Activated T-cell treated with anti-CD3 and anti-CD28 coated beads, Interleukin-2, amount 50 U/mL, for 72 hours (primary cell): ENCODE measurements around the gene MGST1. TPM values are rescaled to one million over a fixed set of nuclear protein-coding genes. Genes with fewer than 3 reads are reported as not detected.

Experiments
- ATAC-seq, 2 donors: fragments of 150-1000 bp; cut with Tn5 transposase; replicated peaks in 1 of 2; 2 replicates each; pipeline ENCODE4 v1.10.0; 2021; ENCODE audit warnings: moderate library complexity in 2 of 2, mild to moderate bottlenecking in 1 of 2
- DNase-seq, 2 donors: peaks; one replicate each; pipeline ENCODE4 v3.0.0; 2021 to 2022; ENCODE audit warnings: mixed read lengths in 1 of 2
- H3K27ac Mint-ChIP-seq: one replicate; pipeline ENCODE4 v1.8.0; 2022; ENCODE audit warnings: mild to moderate bottlenecking, moderate library complexity, mixed read lengths
- H3K27me3 Mint-ChIP-seq: one replicate; pipeline ENCODE4 v1.8.0; 2022; ENCODE audit warnings: low read depth, mixed read lengths
- H3K36me3 Mint-ChIP-seq, 2 donors: one replicate each; pipeline ENCODE4 v1.8.0; 2022; ENCODE audit warnings: mixed read lengths in 2 of 2, mild to moderate bottlenecking in 1 of 2; ENCODE audit not compliant: insufficient read depth in 2 of 2
- H3K4me1 Mint-ChIP-seq: one replicate; pipeline ENCODE4 v1.8.0; 2022; ENCODE audit warnings: low read depth, mixed read lengths
- H3K4me3 Mint-ChIP-seq, 2 donors: one replicate each; pipeline ENCODE4 v1.8.0; 2022; ENCODE audit warnings: mild to moderate bottlenecking in 2 of 2, mixed read lengths in 2 of 2, moderate library complexity in 2 of 2
- H3K9me3 Mint-ChIP-seq, 2 donors: one replicate each; pipeline ENCODE4 v1.8.0; 2022; ENCODE audit warnings: mixed read lengths in 2 of 2
- total RNA-seq, 2 donors: library from RNA; stranded (reverse); gene quantifications; one replicate each; pipeline ENCODE4 v1.2.3, GENCODE V29; 2022

Gene MGST1, protein sequence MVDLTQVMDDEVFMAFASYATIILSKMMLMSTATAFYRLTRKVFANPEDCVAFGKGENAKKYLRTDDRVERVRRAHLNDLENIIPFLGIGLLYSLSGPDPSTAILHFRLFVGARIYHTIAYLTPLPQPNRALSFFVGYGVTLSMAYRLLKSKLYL
- not detected for total RNA-seq

- no peaks in the 10 kb centered on the region for H3K9me3 Mint-ChIP-seq
- no peak for DNase-seq
- H3K4me3 Mint-ChIP-seq: no peak within 1 kb of the TSS
- no peak for ATAC-seq
- H3K27ac Mint-ChIP-seq: no peak within 1 kb of the TSS
- H3K4me1 Mint-ChIP-seq: no peaks in the 10 kb centered on the region
- no peaks in the 10 kb centered on the region for H3K27me3 Mint-ChIP-seq
- H3K36me3 Mint-ChIP-seq: no peaks in the 10 kb centered on the region
Observed at GRCh38 chr12:16347391-16348298, at the start of gene MGST1. Gene MGST1 (plus strand): TSS chr12:16347645. CDS start chr12:16354253, 6,608 bp downstream.

DNA sequence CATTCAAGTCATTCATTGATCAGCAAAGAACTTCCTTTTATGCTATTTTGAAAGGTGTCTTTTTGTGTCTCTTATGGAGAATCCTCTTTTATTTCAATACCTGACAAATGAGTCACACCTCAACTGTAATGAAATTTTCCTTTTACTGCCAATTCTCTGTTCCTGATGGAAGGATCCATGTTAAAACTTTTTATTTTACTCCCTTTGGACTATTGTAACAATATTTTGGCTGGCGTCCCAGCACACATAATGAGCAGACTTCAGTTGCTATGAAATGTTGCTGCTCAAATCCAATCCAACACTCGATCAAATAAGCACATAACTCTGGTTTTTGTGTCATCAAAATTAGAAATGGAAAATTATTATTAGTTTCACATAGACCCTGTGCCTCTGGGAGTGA is 48.0 kb upstream of the MGST1 start:
- Mint-ChIP-seq H3K27me3 (no peaks in the 10 kb centered on the region), H3K4me3 (no peak overlapping the region), H3K4me1 (no peaks in the 10 kb centered on the region), H3K36me3 (no peaks in the 10 kb centered on the region), H3K9me3 (peaks cover 0 to 9% of the 10 kb centered on the region in 2 donors), H3K27ac (no peak overlapping the region)
- DNase-seq (no peak), ATAC-seq (no peak)

GRCh38 chr12:16300122-16300521 is 47.3 kb upstream of the MGST1 start:
- Mint-ChIP-seq H3K4me3 (no peak overlapping the region), H3K36me3 (no peaks in the 10 kb centered on the region), H3K27ac (no peak overlapping the region), H3K9me3 (peaks cover 0 to 9% of the 10 kb centered on the region in 2 donors), H3K27me3 (no peaks in the 10 kb centered on the region), H3K4me1 (no peaks in the 10 kb centered on the region)
- no peak for ATAC-seq
- no peak for DNase-seq

GRCh38 chr12:16300736-16301135 is 46.7 kb upstream of the MGST1 start:
- no peak for DNase-seq
- Mint-ChIP-seq H3K36me3 (no peaks in the 10 kb centered on the region), H3K27ac (no peak overlapping the region), H3K27me3 (no peaks in the 10 kb centered on the region), H3K4me1 (no peaks in the 10 kb centered on the region), H3K9me3 (peaks cover 0 to 9% of the 10 kb centered on the region in 2 donors), H3K4me3 (no peak overlapping the region)
- no peak for ATAC-seq

GRCh38 chr12:16303939-16304338 is 43.5 kb upstream of the MGST1 start:
- no peaks in the 10 kb centered on the region for H3K27me3 Mint-ChIP-seq
- no peaks in the 10 kb centered on the region for H3K36me3 Mint-ChIP-seq
- peaks cover 4 to 5% of the 10 kb centered on the region in 2 donors for H3K9me3 Mint-ChIP-seq
- H3K4me3 Mint-ChIP-seq: no peak overlapping the region
- DNase-seq (no peak), ATAC-seq (no peak)
- no peaks in the 10 kb centered on the region for H3K4me1 Mint-ChIP-seq
- no peak overlapping the region for H3K27ac Mint-ChIP-seq

- H3K27ac Mint-ChIP-seq: no peak overlapping the region
- H3K9me3 Mint-ChIP-seq: peaks cover 10 to 14% of the 10 kb centered on the region in 2 donors
- no peak for ATAC-seq
Observed at GRCh38 chr12:16307856-16308475, 39.5 kb upstream of the MGST1 start.

GRCh38 chr12:16310934-16311333 is 36.5 kb upstream of the MGST1 start:
- ATAC-seq: no peak
- no peaks in the 10 kb centered on the region for H3K36me3 Mint-ChIP-seq
- peaks cover 10 to 17% of the 10 kb centered on the region in 2 donors for H3K9me3 Mint-ChIP-seq
- H3K4me3 Mint-ChIP-seq: no peak overlapping the region
- no peaks in the 10 kb centered on the region for H3K27me3 Mint-ChIP-seq
- DNase-seq: no peak
- H3K27ac Mint-ChIP-seq: no peak overlapping the region
- no peaks in the 10 kb centered on the region for H3K4me1 Mint-ChIP-seq

More at GRCh38 chr12:16307856-16308475, 39.5 kb upstream of the MGST1 start:
- Mint-ChIP-seq H3K27me3 (no peaks in the 10 kb centered on the region), H3K4me1 (no peaks in the 10 kb centered on the region), H3K36me3 (no peaks in the 10 kb centered on the region), H3K4me3 (no peak overlapping the region)
- no peak for DNase-seq

- Mint-ChIP-seq H3K36me3 (peaks cover 0 to 1% of the 10 kb centered on the region in 2 donors), H3K4me1 (no peaks in the 10 kb centered on the region), H3K27me3 (no peaks in the 10 kb centered on the region), H3K4me3 (no peak overlapping the region), H3K27ac (no peak overlapping the region), H3K9me3 (peaks cover 8 to 15% of the 10 kb centered on the region in 2 donors)
- no peak for DNase-seq
- ATAC-seq: no peak
Observed at GRCh38 chr12:16323010-16323409, 24.4 kb upstream of the MGST1 start.

- H3K27ac Mint-ChIP-seq: no peak overlapping the region
- no peaks in the 10 kb centered on the region for H3K27me3 Mint-ChIP-seq
Observed at GRCh38 chr12:16323638-16324037, 23.8 kb upstream of the MGST1 start.

GRCh38 chr12:16324272-16324671 is 23.2 kb upstream of the MGST1 start:
- H3K27me3 Mint-ChIP-seq: no peaks in the 10 kb centered on the region
- peaks cover 0 to 1% of the 10 kb centered on the region in 2 donors for H3K36me3 Mint-ChIP-seq
- peaks cover 4 to 11% of the 10 kb centered on the region in 2 donors for H3K9me3 Mint-ChIP-seq
- H3K4me3 Mint-ChIP-seq: no peak overlapping the region
- DNase-seq (no peak), ATAC-seq (no peak)
- no peak overlapping the region for H3K27ac Mint-ChIP-seq
- no peaks in the 10 kb centered on the region for H3K4me1 Mint-ChIP-seq

More at GRCh38 chr12:16323638-16324037, 23.8 kb upstream of the MGST1 start:
- Mint-ChIP-seq H3K36me3 (peaks cover 0 to 1% of the 10 kb centered on the region in 2 donors), H3K9me3 (peaks cover 8 to 13% of the 10 kb centered on the region in 2 donors), H3K4me3 (no peak overlapping the region), H3K4me1 (no peaks in the 10 kb centered on the region)
- ATAC-seq (no peak), DNase-seq (no peak)

DNA sequence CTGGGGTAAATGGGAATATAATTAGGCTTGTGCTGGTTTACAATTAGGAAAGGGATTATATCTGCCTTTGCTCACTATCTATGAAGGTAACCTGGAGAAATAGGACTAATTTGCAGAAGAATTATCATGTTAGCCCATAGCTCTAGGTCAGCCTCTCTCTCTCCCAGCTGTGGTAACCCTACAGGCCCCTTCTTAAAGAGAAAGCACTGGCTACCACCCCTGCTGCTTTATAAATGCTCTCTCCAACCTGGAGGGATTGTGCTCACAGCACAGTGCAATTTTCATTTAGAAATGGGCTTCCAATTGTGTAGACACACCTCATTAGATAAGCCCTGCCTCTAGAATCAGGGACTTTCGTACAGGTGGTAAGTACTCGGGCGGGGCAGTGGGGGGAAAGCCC is 22.7 kb upstream of the MGST1 start:
- Mint-ChIP-seq H3K4me3 (no peak overlapping the region), H3K27ac (no peak overlapping the region), H3K36me3 (peaks cover 0 to 1% of the 10 kb centered on the region in 2 donors), H3K27me3 (no peaks in the 10 kb centered on the region), H3K4me1 (no peaks in the 10 kb centered on the region), H3K9me3 (peaks cover 3 to 11% of the 10 kb centered on the region in 2 donors)
- no peak for ATAC-seq
- no peak for DNase-seq

GRCh38 chr12:16325426-16325825 is 22.0 kb upstream of the MGST1 start:
- H3K9me3 Mint-ChIP-seq: peaks cover 3 to 11% of the 10 kb centered on the region in 2 donors
- no peak overlapping the region for H3K27ac Mint-ChIP-seq
- no peak for ATAC-seq
- no peak for DNase-seq
- no peaks in the 10 kb centered on the region for H3K4me1 Mint-ChIP-seq
- H3K36me3 Mint-ChIP-seq: peaks cover 0 to 1% of the 10 kb centered on the region in 2 donors
- no peak overlapping the region for H3K4me3 Mint-ChIP-seq
- no peaks in the 10 kb centered on the region for H3K27me3 Mint-ChIP-seq

DNA sequence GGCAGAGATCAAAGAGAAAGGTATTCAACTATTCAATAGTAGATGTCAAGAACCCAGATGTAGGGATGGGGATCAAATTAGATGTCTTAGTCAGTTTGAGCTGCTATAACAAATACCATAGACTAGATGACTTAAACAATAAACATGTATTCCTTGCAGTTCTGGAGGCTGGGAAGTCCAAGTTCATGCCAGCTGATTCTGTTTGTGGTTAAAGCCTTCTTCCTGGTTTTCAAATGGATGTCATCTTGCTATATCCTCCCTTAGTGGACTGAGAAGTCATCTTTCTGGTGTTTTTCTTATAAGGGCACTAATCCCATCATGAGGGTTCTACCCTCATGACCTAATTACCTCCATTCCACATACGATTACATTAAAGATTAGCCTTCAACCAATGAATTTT is 19.5 kb upstream of the MGST1 start:
- Mint-ChIP-seq H3K9me3 (peaks cover 3 to 7% of the 10 kb centered on the region in 2 donors), H3K4me1 (no peaks in the 10 kb centered on the region), H3K4me3 (no peak overlapping the region), H3K36me3 (peaks cover 1 to 2% of the 10 kb centered on the region in 2 donors), H3K27ac (no peak overlapping the region), H3K27me3 (no peaks in the 10 kb centered on the region)
- ATAC-seq (no peak), DNase-seq (no peak)
